GM18508 (cell line): ENCODE data around the gene OR10A6.

ENCODE experiments used
- ATAC-seq: cut with Tn5 transposase; IDR thresholded peaks from one replicate; pipeline ENCODE4 v1.9.1; 2021; ENCODE audit warnings: moderate number of reproducible peaks; ENCODE audit not compliant: insufficient read depth, unreplicated experiment

The OR10A6 gene

GRCh38 chr11:7911011-7911410, 20.1 kb downstream of the OR10A6 start:
- no peak for ATAC-seq

- no peak for ATAC-seq
Measured at GRCh38 chr11:7910286-7910788, 20.7 kb downstream of the OR10A6 start.

- no peak for ATAC-seq
Measured at GRCh38 chr11:7909585-7910285, 21.3 kb downstream of the OR10A6 start.

- no peak for ATAC-seq
Measured at GRCh38 chr11:7907121-7907520, 23.9 kb downstream of the OR10A6 start.

GRCh38 chr11:7906481-7906880, 24.6 kb downstream of the OR10A6 start:
- ATAC-seq = no peak

GRCh38 chr11:7905961-7906429, 25.1 kb downstream of the OR10A6 start:
- no peak for ATAC-seq

GRCh38 chr11:7905549-7905948, 25.5 kb downstream of the OR10A6 start:
- no peak for ATAC-seq

GRCh38 chr11:7904917-7905316, 26.2 kb downstream of the OR10A6 start:
- ATAC-seq = no peak

- ATAC-seq = no peak
Measured at GRCh38 chr11:7903940-7904339, 27.1 kb downstream of the OR10A6 start.

GRCh38 chr11:7901319-7901854, 29.7 kb downstream of the OR10A6 start:
- no peak for ATAC-seq

- ATAC-seq = no peak
Measured at GRCh38 chr11:7900686-7901085, 30.4 kb downstream of the OR10A6 start.

- ATAC-seq = no peak
Measured at GRCh38 chr11:7899418-7899817, 31.6 kb downstream of the OR10A6 start.

GRCh38 chr11:7898666-7899283, 32.3 kb downstream of the OR10A6 start:
- no peak for ATAC-seq

- ATAC-seq = no peak
Measured at GRCh38 chr11:7896009-7896785, 34.9 kb downstream of the OR10A6 start.

- ATAC-seq = no peak
Measured at GRCh38 chr11:7894251-7894650, 36.8 kb downstream of the OR10A6 start.

GRCh38 chr11:7893796-7894195, 37.3 kb downstream of the OR10A6 start:
- no peak for ATAC-seq

- no peak for ATAC-seq
Measured at GRCh38 chr11:7892840-7893254, 38.2 kb downstream of the OR10A6 start.

- ATAC-seq = no peak
Measured at GRCh38 chr11:7892059-7892699, 38.9 kb downstream of the OR10A6 start.

- ATAC-seq = no peak
Measured at GRCh38 chr11:7890417-7891172, 40.5 kb downstream of the OR10A6 start.

GRCh38 chr11:7889985-7890384, 41.1 kb downstream of the OR10A6 start:
- no peak for ATAC-seq
